ENCODE data around the gene HOXD12.
A peak's percentile ranks its signal among the peaks of the same experiment; 100 is the strongest.

The HOXD12 gene, protein sequence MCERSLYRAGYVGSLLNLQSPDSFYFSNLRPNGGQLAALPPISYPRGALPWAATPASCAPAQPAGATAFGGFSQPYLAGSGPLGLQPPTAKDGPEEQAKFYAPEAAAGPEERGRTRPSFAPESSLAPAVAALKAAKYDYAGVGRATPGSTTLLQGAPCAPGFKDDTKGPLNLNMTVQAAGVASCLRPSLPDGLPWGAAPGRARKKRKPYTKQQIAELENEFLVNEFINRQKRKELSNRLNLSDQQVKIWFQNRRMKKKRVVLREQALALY

DNA sequence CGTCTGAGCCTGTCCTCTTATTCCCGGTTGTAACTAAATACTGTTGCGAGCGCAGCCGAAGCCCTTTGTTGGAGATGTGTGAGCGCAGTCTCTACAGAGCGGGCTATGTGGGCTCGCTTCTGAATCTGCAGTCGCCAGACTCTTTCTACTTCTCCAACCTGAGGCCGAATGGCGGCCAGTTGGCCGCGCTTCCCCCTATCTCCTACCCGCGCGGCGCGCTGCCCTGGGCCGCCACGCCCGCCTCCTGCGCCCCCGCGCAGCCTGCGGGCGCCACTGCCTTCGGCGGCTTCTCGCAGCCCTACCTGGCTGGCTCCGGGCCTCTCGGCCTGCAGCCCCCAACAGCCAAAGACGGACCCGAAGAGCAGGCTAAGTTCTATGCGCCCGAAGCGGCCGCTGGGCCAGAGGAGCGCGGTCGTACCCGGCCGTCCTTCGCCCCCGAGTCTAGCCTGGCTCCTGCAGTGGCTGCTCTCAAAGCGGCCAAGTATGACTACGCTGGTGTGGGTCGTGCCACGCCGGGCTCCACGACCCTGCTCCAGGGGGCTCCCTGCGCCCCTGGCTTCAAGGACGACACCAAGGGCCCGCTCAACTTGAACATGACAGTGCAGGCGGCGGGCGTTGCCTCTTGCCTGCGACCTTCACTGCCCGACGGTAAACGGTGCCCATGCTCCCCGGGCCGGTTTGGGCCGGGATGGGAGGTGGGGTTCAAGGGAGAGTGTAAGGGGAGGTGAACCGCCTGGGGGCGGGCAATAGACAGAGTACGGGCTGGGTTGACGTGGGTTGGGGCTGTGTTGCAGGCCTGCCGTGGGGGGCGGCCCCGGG, at the start of gene HOXD12:
Gene HOXD12, plus strand, starts transcription at position 68 of the 819 bp plus-strand sequence. Its CDS starts 7 bp downstream, at position 75.
- peak; percentile 46 for DNase-seq (ENCODE audit: low read depth, low spot score)

DNA sequence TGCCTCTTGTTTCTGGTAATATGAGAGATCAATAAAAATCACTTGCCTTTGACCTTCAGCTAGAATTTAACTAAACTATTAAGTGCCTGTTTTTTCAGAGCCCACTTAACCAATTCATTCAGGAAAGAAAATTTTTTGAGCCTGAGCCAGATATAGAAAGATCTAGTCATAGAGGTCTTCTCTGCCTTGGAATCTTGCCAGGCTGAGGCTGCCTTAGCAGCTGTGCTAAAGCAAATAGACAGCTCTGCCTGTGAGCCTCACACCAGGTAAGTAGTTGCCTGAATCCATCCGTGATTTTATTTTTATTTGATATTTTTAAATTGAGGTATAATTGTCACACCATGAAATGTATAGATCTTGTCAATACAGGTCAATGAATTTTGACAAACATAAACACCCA, 43.2 kb upstream of the HOXD12 start:
- no peak for DNase-seq (ENCODE audit: low read depth, low spot score)

DNA sequence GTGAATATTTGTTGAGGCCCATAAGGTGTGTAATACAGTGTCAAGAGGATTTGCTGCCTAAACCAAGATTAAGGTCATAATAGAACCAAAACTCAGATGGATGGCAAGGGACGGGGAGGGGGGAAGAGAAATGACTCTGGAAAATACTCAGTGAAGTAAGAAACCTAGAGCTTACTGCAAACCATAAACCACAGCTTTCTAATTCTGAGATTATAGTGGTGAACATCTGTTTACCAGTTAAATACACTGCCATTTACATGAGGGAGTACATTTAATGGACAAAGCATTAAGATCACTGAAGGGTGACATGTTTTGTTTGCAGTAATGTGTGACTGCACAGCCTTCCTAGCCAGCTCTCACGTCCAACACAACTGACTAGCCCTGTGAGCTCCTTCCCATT, 35.6 kb upstream of the HOXD12 start:
- DNase-seq (ENCODE audit: low read depth, low spot score), result no peak

DNA sequence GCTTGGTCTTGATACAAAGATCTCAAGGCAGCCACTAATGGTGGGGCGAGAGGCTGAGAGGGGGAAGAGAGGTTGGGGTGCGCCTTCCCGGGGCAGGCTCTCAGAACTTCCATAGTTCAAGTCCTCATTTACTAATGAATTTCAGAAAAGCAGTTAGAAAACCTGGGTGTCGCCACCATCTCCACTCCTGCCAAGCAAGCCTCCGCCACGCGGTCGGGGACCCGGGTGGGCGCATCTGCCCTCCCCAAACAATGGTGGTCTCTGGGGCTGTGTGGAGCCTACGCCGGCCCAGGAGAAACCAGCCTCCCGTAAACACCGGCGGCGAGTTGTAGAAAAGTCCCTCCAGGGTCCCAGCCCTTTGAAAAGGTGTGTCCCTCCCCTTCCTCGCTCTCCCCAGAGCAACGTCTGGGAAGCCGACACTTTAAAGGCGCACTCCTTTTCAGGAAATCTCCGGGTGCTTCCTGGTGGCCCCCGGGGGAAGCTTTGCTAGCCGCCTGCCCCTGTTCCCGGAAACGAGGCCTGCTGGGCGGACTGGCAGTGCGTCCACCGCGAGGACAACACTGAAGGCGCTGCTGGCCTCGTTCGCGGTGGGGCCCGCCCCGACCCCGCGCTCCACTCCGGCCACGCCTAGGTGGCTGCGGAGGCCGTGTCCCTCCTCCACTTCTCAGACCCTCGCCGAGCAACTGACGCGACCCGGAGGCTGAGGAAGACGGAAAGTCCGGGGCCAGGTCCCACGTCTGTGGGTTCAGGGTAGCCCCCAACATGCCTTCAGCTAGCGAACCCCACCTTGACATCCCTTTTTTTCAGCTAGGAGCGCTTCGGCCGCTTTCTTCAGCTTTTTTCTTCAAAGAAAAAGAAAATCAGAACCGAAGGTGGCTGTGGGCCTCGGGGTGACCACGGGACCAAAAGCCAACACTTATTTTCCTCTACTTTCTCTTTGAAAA, 32.7 kb upstream of the HOXD12 start:
- peak; percentile 38 for DNase-seq (ENCODE audit: low read depth, low spot score)

DNA sequence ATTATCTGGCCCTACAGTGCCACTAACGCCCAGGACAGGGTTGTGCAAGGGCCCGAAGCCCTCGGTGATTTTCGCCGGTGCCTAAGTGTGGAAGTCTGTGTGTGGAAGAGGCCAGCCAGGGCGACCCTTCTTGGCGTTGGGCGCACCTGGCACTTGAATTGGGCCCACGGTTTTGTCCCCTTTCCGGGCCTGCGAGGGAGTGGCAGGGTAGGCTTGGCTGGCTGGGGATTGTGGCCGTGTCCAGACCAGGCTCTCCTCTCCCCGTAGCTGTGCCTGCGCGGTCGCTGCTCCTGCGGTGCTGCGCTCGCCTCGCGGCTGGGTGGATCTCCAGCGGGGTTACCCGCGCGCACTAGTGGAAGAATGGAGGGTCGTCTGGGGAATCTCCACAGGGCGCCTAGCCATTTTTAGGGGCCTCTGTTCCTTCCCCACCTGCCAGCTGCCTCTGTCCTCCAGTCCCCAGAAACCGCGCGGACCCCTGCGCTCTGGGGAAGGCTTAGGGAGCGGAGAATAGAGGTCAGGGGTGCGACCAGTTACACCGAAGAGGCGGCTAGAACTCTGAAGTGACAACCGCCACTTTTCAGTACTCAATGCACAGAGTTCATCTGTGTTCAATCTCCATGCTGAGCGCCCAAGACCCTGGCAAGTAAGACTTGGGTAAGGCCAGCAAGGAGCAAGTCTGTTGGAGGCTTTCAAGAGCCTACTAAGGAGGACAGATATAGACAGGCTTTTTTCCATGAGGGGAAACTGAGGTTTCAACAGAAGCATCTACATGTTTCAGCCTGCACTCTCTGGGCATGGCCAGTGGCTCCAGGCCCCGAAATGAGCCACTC, 31.8 kb upstream of the HOXD12 start:
- no peak for DNase-seq (ENCODE audit: low read depth, low spot score)

DNA sequence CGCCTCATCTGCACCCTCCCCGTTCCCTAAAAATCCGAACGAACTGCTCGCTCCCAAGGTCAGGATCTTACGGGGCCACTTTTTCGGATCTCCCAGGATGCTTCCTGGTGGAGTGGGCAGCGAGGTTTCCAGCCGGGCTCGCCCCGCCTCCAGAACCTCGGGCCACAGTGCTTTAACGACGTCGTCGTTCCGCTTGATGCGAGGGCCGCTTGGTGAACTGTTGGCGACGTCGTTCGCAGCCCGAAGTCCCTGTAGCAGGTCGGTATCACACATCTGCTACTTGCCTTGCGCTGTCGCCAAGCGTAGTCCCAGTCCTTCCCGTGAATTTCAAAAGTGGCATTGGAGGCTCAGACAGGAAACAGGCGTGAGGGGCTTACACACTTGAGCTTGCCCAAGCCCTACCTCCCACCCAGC, 31.2 kb upstream of the HOXD12 start:
- DNase-seq (ENCODE audit: low read depth, low spot score), result peak; percentile 28

DNA sequence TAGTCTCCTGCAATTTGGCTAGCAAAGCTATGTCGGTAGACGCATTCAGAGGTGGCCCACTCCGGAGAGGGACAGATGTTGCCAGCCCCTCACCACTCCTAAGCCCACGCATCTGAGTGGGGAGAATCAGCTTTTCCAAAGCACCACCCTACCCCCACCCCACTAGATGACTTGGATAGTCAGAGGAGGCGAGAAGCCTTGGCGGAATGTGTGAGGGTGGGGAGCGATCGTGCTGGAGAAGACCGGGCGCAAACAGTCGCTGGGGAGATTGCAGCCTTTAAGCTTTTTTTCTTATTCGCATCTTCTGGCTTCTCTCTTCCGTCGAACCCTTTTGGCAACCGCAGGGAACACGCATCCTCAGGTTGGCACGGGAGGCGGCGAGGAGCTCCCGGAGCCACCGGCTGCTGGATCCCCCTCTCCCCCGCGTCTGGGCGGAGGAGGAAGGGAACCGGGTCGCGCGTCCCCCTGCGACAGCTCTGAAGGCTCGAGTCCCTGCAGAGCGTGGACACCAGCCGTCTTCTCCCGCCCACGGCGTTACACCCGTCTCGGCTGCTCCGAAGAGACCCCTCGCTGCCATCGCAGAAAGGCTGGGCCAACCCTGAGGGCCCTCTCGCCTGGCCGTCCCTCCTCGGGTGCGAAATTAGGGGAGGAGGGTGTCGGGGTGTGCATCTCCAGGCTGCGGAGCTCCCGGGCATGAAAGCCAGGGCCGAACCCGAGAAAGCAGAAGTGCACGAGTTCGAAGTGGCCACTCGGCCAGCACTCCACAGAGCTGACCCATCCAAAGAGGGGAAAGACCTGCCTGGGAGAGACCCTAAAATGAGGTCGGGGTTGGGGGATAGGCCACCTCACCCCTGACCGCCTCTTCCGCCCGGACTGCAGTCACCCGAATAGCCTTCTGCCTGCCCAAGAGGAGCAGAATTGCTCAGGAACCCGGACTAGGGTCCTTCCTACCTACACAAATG, 28.0 kb upstream of the HOXD12 start:
- no peak for DNase-seq (ENCODE audit: low read depth, low spot score)

DNA sequence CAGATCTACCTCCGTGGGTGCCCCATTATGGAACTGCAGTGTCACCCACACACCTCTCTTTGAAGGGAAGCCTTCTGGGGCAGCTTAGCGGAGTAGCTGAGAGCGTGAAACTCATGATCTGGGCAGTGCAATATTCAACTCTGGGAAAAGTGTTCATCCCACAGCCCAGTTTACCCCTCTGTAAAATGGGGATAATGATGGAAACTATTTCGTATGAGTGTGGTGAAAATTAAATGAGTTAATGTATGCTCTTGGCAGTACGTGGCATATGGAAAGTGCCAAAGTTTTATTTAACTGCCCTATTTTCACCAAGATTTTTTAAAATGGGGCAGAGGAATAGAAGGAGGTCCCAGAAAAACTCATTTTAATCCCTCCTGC, 27.3 kb upstream of the HOXD12 start:
- no peak for DNase-seq (ENCODE audit: low read depth, low spot score)

DNA sequence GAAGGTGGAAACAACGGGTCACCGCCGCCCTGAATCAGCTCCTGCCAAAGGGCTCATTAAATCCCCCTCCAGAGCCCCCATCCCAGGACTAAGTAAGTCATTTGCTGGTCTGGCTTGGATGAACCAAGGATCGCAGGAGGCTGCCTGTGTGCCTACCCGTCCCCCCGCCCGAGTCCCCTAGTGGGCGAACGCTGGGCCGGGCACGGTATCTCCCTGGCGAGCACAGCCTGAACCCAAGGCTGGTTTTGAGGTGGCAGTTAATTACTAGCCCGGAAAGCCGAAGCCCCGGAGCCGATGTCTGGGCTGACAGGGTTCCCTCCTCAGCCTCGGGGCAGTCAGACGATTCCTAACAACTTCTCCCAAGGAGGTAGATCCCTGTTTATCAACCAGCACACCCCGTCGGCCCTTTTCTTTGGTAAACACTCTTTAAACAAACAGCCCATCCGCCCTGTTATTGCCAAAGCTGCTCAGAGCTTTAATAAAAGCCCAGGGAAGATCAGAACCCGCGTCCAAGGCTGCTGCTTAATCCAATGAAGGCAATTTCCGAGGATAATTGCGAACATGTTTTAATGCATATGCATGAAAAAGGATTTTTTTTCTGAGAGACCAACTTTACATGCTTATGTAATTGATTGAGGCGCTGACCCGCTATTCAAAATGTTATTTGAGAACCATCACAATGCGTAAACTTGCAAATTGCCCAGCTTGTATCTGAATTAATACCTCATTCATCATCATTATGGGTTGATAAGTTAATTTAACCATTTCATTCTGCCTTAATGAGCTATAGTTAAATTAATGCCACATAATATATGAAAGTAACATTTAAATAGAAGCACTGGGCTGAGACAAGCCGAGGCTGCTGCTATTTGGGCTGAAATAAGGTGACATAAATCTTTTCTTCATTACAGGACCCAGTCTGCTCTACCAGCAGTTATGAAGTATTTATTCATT, 26.4 kb upstream of the HOXD12 start:
- peak; percentile 65 for DNase-seq (ENCODE audit: low read depth, low spot score)

DNA sequence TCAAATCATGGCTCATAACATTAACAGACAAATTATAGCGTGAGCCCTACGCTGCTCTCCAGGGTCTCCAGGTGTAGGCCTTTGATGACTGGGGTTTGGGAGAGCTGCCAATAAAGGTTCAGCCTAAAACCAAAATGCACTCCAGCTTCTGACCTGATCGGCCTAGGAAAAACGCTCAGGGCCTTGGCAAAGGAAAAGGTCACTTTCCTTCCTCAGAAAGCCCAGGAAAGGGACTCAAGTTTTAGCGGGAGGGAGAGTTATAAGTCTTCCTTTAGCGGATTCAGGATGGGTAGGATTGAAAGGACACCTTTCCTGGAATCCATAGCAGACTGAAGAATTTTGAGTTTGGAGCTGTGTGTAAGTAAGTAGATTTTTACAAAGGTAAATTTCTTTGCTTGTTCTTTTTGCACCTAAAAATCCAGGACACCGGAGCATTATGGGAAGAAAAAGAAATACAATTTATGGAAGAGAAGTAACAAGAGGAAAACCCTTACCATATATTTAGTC, 24.6 kb upstream of the HOXD12 start:
- DNase-seq (ENCODE audit: low read depth, low spot score), result no peak

DNA sequence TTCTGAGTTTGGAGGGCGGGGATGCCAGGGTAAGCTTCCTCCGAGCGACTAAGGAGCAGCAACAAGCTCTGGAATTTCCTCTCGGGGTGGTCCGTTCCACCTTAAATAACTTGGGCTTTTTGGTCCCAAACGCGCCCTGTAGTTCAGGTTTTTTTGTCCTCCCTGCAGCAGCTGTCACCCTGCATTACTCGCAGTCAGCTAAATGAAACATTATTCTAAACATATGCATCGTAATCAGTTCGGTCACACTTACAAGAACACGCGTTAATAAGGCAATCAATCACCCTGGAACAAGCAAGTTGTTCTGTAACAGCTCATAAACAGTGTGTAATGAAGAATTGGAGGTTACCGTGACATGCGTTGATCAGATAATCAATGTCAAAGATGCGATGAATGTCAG, 24.1 kb upstream of the HOXD12 start:
- peak; percentile 70 for DNase-seq (ENCODE audit: low read depth, low spot score)

DNA sequence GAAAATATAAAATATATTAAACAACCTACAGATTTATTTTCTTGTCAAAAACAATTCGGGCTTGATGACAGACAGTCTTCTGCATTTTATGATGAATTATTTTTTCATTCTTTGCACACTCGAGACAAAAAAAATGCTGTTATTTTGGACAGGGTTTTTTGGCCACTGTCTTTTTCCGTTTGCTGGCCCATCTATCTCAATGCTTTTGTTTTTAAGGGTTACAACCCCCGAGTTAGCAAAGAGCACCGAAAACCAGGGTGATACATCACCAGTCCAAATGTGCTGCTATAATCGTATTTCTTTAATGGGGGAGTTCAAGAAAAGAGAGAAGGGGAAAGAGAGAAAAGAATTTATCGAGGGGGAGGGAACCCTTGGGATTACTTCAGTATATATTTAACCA, 23.5 kb upstream of the HOXD12 start:
- DNase-seq (ENCODE audit: low read depth, low spot score), result no peak

DNA sequence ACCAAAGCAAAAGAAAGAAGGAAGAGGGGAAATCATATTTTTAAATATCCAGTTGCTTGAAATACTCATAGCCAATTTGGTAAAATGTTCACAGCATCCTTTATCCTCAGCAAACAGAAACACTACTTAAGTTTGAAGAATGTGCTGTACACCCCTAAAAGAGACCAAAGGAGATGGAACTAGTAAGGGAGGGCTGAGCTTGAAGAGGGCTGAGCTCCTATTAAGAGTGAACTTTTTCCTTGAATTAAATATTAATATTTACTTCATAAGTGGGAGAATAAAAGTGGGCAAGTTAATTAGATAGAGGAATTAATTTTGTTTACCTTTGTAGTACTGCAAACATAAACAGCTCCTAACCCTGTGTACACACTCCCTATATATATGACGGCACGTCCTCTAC, 22.8 kb upstream of the HOXD12 start:
- DNase-seq (ENCODE audit: low read depth, low spot score), result no peak

DNA sequence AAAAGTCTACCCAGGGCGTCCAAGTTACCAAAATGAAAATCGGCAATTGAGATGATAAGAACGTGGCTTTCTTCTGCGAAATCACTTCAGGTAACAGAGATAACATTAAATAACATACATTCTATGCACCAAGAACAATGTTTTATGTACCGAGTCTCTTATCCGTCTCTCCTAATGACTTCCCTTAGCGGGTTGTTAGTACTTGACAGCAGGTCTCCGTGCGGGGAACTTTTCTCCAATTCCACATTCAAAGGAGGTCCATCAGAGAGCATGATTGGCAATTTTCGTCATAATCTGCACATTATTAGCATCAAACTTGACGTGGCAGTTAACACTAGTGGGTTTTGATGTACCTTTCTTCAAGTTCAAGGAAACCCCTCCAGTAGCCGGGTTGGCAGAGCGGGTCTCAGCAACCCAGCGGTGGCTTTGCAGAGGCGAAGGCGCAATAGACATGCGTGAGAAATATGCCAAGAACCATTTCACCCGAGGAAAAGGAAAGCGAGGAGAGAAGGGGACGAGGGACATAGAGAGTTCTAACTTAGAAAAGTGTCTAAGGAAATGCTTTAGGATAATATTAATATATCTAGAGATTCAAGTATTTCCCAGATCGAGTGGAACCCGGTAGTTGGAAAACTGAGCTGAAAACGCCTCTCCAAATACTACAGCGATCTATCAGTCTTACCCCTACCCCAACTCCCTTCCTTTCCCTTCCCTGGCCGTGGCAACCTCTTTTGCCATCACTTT, 20.9 kb upstream of the HOXD12 start:
- peak; percentile 21 for DNase-seq (ENCODE audit: low read depth, low spot score)

DNA sequence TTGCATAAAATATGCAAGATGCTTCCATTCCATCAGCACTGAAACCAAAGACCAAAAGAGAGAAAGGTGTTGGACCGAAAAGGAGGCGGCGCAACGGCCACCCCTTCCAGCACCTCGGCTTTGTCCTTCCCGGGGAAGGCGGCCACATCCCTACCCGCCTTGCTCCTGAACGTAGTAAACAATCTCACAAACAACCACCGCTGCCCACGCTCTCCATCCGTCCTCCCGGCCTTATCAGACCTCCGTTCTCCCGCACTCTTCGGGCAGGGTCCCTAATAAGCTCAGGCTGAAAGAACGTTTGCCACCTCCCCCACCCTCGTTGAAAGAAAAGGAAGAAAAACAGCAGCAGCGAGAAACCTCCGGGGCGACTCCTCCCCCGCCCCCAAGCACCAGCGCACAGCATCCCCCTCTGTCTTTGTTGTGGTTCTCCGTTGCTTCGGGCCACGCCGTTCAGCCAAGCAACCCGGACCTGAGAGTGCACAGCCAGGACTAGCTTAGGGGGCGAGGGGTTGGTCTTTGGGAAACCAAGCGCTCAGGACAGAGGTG, 20.2 kb upstream of the HOXD12 start:
- peak; percentile 82 for DNase-seq (ENCODE audit: low read depth, low spot score)

DNA sequence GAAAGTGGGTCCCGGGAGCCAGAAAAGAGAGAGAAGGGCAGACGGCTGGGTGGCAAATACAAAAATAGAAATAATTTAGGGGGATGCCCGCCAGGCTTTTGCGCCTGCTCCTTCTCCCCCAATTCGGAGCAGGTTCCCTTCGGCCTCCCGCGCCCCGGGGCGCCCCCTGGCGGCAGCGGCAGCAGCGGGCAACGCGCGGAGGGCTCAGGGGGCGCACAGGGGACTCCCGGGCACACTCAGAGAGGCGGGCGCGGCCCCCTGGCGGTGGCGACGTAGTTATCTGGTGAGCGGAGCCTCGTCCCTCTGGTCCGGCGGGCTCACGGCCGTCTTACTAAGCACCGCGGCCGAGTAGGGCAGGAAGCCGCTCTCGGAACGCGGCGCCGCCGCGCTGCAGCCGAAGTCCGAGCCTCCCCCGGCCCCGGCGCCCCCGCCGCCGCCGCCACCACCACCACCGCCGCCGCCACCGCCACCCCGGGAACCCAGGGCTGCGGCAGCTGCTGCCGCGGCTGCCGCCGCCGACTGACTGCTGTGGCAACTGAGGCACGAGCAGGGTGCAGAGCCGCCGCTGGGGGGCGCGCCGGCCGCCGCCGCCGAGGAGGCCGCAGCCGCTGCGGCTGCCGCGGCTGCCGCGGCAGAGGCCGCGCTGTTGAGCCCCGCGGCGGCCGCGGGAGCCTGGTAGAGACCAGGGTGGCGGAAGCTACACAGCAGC, 19.6 kb upstream of the HOXD12 start:
- DNase-seq (ENCODE audit: low read depth, low spot score), result peak; percentile 93

Measured in ELF-1 (cell line).